SK-N-SH (cell line): ENCODE measurements around the gene VPS51. TPM values are rescaled to one million over a fixed set of nuclear protein-coding genes. Genes with fewer than 3 reads are reported as not detected.

ENCODE experiments used
- CTCF ChIA-PET: fragments of 300-600, 350-600 bp; formaldehyde crosslinking; extraction: SDS; loops from one replicate; lab custom pipeline; 2021; lab: Yijun Ruan, JAX
- POLR2A ChIA-PET: fragments of 350-600 bp; sonication (Branson Sonifier 250); formaldehyde crosslinking; extraction: SDS; loops from one replicate; lab custom pipeline; 2020; ENCODE audit warnings: antibody characterized with exemption, inconsistent platforms; lab: Yijun Ruan, JAX
- DNase-seq: peaks from one replicate; pipeline ENCODE4 v3.0.0; 2012
- H2AFZ ChIP-seq: fragments of 200-600 bp; sonication (generic); 2 replicates; pipeline ENCODE4 v1.8.1; 2016; ENCODE audit warnings: antibody characterized with exemption, mild to moderate bottlenecking, low read depth
- H3F3A ChIP-seq: fragments of 200-600 bp; sonication (generic); replicated peaks from 2 replicates; pipeline ENCODE3; 2016; ENCODE audit warnings: antibody characterized with exemption, mild to moderate bottlenecking; ENCODE audit not compliant: insufficient read depth
- H3K27ac ChIP-seq, 2 experiments: fragments of 200-500 bp in 1 of 2; fragments of 200-600 bp in 1 of 2; sonication (Bioruptor generic) in 1 of 2; sonication (generic), shearing (Covaris generic) in 1 of 2; 2 replicates each; pipeline versions ENCODE4 v1.5.1 to v1.6.1; 2014 to 2016; ENCODE audit warnings: low read depth in 2 of 2, inconsistent platforms in 1 of 2, low read length in 1 of 2, mild to moderate bottlenecking in 1 of 2, mixed read lengths in 1 of 2
- H3K27me3 ChIP-seq: fragments of 200-600 bp; sonication (generic), shearing (Covaris generic); 2 replicates; pipeline ENCODE4 v1.6.1; 2016; ENCODE audit warnings: mixed run types; ENCODE audit not compliant: insufficient read depth
- H3K36me3 ChIP-seq, 2 experiments: fragments of 200-500 bp in 1 of 2; fragments of 200-600 bp in 1 of 2; sonication (Bioruptor generic) in 1 of 2; sonication (generic) in 1 of 2; replicated peaks in 1 of 2; 2 replicates each; pipeline versions ENCODE3 to v1.5.1; 2014 to 2016; ENCODE audit warnings: low read length in 1 of 2, mild to moderate bottlenecking in 1 of 2; ENCODE audit not compliant: insufficient read depth in 2 of 2, control insufficient read depth in 1 of 2
- H3K4me1 ChIP-seq, 2 experiments: fragments of 200-500 bp in 1 of 2; fragments of 200-600 bp in 1 of 2; sonication (Bioruptor generic) in 1 of 2; sonication (generic), shearing (Covaris generic) in 1 of 2; 2 replicates each; pipeline versions ENCODE4 v1.5.1 to v1.6.1; 2014 to 2016; ENCODE audit warnings: low read depth in 1 of 2, low read length in 1 of 2, mixed run types in 1 of 2; ENCODE audit not compliant: insufficient read depth in 2 of 2, control insufficient read depth in 1 of 2
- H3K4me2 ChIP-seq: fragments of 200-600 bp; sonication (generic), shearing (Covaris generic); 2 replicates; pipeline ENCODE4 v1.6.1; 2017; ENCODE audit warnings: mixed run types
- H3K4me3 ChIP-seq, 2 experiments: fragments of 200-500 bp in 1 of 2; fragments of 200-600 bp in 1 of 2; sonication (Bioruptor generic) in 1 of 2; sonication (generic), shearing (Covaris generic) in 1 of 2; 2 replicates each; pipeline versions ENCODE4 v1.5.1 to v1.8.1; 2014 to 2016; ENCODE audit warnings: low read depth in 2 of 2, inconsistent platforms in 1 of 2, low read length in 1 of 2, mild to moderate bottlenecking in 1 of 2, mixed read lengths in 1 of 2, moderate library complexity in 1 of 2
- H3K79me2 ChIP-seq: fragments of 200-600 bp; sonication (generic); 2 replicates; pipeline ENCODE4 v1.8.1; 2017; ENCODE audit warnings: mild to moderate bottlenecking; ENCODE audit not compliant: insufficient read depth
- H3K9ac ChIP-seq: fragments of 200-600 bp; sonication (generic); 2 replicates; pipeline ENCODE4 v1.6.1; 2017; ENCODE audit warnings: mixed run types
- H3K9me2 ChIP-seq: fragments of 200-600 bp; sonication (generic); 2 replicates; pipeline ENCODE4 v1.6.1; 2017; ENCODE audit warnings: mixed run types
- H3K9me3 ChIP-seq: fragments of 200-600 bp; sonication (generic); 2 replicates; pipeline ENCODE4 v1.6.1; 2017; ENCODE audit warnings: mixed run types, mild to moderate bottlenecking, moderate library complexity
- H4K20me1 ChIP-seq: fragments of 200-600 bp; sonication (generic); 2 replicates; pipeline ENCODE4 v1.6.1; 2017; ENCODE audit warnings: mild to moderate bottlenecking, mixed run types; ENCODE audit not compliant: insufficient read depth
- CHD2 ChIP-seq: fragments of 150-350 bp; IDR thresholded peaks from 2 replicates; pipeline ENCODE4 v1.6.1; 2018; ENCODE audit warnings: low read length; ENCODE audit not compliant: partially characterized antibody
- ELF1 ChIP-seq: IDR thresholded peaks from 2 replicates; pipeline ENCODE4 v1.4.0; 2012
- EZH2phosphoT487 ChIP-seq: fragments of 200-600 bp; sonication (generic); IDR thresholded peaks from 2 replicates; pipeline ENCODE4 v1.6.1; 2017; ENCODE audit warnings: low read depth, mixed run types, mild to moderate bottlenecking, antibody characterized with exemption, moderate library complexity, borderline replicate concordance
- FOSL2 ChIP-seq: IDR thresholded peaks from 2 replicates; pipeline ENCODE4 v1.4.0; 2012; ENCODE audit warnings: low read depth, mild to moderate bottlenecking, moderate library complexity, borderline replicate concordance
- FOXM1 ChIP-seq: IDR thresholded peaks from 2 replicates; pipeline ENCODE4 v1.4.0; 2012; ENCODE audit warnings: low read depth, mild to moderate bottlenecking
- NRF1 ChIP-seq: IDR thresholded peaks from 2 replicates; pipeline ENCODE4 v1.6.1; 2012; ENCODE audit warnings: low read depth, mild to moderate bottlenecking, low read length
- RAD21 ChIP-seq: IDR thresholded peaks from 2 replicates; pipeline ENCODE4 v1.6.1; 2012; ENCODE audit warnings: mild to moderate bottlenecking, low read length
- SIN3A ChIP-seq: IDR thresholded peaks from 2 replicates; pipeline ENCODE4 v1.6.1; 2012; ENCODE audit warnings: low read depth, mild to moderate bottlenecking, low read length, moderate library complexity, borderline replicate concordance
- SMC3 ChIP-seq: IDR thresholded peaks from 2 replicates; pipeline ENCODE4 v1.6.1; 2012; ENCODE audit warnings: low read depth, low read length, improper control_type of control experiment
- TEAD4 ChIP-seq: IDR thresholded peaks from 2 replicates; pipeline ENCODE4 v1.4.0; 2012; ENCODE audit warnings: mild to moderate bottlenecking, borderline replicate concordance; ENCODE audit not compliant: insufficient read depth
- USF1 ChIP-seq: IDR thresholded peaks from 2 replicates; pipeline ENCODE4 v1.4.0; 2012; ENCODE audit warnings: low read depth, borderline replicate concordance
- USF2 ChIP-seq: fragments of 150-350 bp; IDR thresholded peaks from 2 replicates; pipeline ENCODE4 v1.6.1; 2017; ENCODE audit warnings: antibody characterized with exemption, low read length, low read depth, borderline replicate concordance
- YY1 ChIP-seq: IDR thresholded peaks from 2 replicates; pipeline ENCODE4 v1.4.0; 2012; ENCODE audit warnings: low read depth, mild to moderate bottlenecking
- ZBTB33 ChIP-seq: IDR thresholded peaks from 2 replicates; pipeline ENCODE4 v1.4.0; 2012; ENCODE audit warnings: low read depth, borderline replicate concordance
- WGBS: methylation state at CpG from one replicate; pipeline ENCODE4 v1.1.6; 2017; ENCODE audit warnings: low lambda C conversion rate; 5-methylcytosine and 5-hydroxymethylcytosine counted together
- polyA plus RNA-seq, 3 experiments: library from polyadenylated mRNA; depleted of rRNA; stranded (reverse); fragments of >200 nt; gene quantifications; 2 replicates each; pipeline ENCODE4 v1.2.3, GENCODE V29; 2012

The VPS51 gene
- polyA plus RNA-seq, 1 of the 3 experiments (the other 2 are of a cell fraction) = 59.9 TPM

- no peak overlapping the region for H3K27ac ChIP-seq
- POLR2A ChIA-PET = no interaction called here
These were observed 35.8 kb upstream of the VPS51 start for GRCh38 chr11:65059959-65060824.

More at GRCh38 chr11:65059959-65060824, 35.8 kb upstream of the VPS51 start:
- H3K9me2 ChIP-seq = no peaks in the 10 kb centered on the region
- 17% methylated on average over 7 of the region's 10 CpGs for WGBS
- H3K4me1 ChIP-seq = no peaks in the 10 kb centered on the region; a peak in 1 of 4 replicates
- no peaks in the 10 kb centered on the region for H3K36me3 ChIP-seq
- peaks cover 3% of the 10 kb centered on the region for H3F3A ChIP-seq
- no peak overlapping the region for H3K9ac ChIP-seq
- no peaks in the 10 kb centered on the region for H3K79me2 ChIP-seq
- H4K20me1 ChIP-seq = no peaks in the 10 kb centered on the region
- no peaks in the 10 kb centered on the region for H3K27me3 ChIP-seq
- no peak for DNase-seq
- no peak overlapping the region for H3K4me3 ChIP-seq
- TF ChIP-seq USF1 = no peak
- TF ChIP-seq SIN3A = no peak
- no peak for TF ChIP-seq ELF1
- no peak for TF ChIP-seq RAD21
- TF ChIP-seq CHD2 = no peak
- no peak for TF ChIP-seq FOXM1
- no peak for TF ChIP-seq TEAD4
- no peak for TF ChIP-seq YY1
- no peak for TF ChIP-seq USF2
- no peak for TF ChIP-seq SMC3
- no peak for TF ChIP-seq ZBTB33
- no peak for TF ChIP-seq FOSL2
- no peak for TF ChIP-seq NRF1
- no peak for TF ChIP-seq EZH2phosphoT487
- CTCF ChIA-PET = interaction anchor here (1.2 kb wide), 1 partner anchor 47 kb away, joined by 5 read pairs; the partner anchor contains the start of gene ARL2
- H3K9me3 ChIP-seq = no peaks in the 10 kb centered on the region
- no peak overlapping the region for H2AFZ ChIP-seq
- H3K4me2 ChIP-seq = no peak overlapping the region
